HG03066 (cell line): Measurements from ENCODE around the gene TOMM6.
"Not testable (repeated sequence)": the region's sequence is repeated elsewhere in the genome, so short reads cannot be mapped to it uniquely, and the experiment has no call there.

ENCODE experiments used
- ATAC-seq: cut with Tn5 transposase; IDR thresholded peaks from one replicate; pipeline ENCODE4 v1.9.1; 2021; ENCODE audit warnings: low read depth; ENCODE audit not compliant: unreplicated experiment

The TOMM6 gene

GRCh38 chr6:41759905-41760579, 27.5 kb upstream of the TOMM6 start:
- no peak for ATAC-seq

GRCh38 chr6:41763470-41763869, 24.0 kb upstream of the TOMM6 start:
- ATAC-seq, result no peak

GRCh38 chr6:41766043-41766664, 21.3 kb upstream of the TOMM6 start:
- ATAC-seq, result not testable (repeated sequence)

DNA sequence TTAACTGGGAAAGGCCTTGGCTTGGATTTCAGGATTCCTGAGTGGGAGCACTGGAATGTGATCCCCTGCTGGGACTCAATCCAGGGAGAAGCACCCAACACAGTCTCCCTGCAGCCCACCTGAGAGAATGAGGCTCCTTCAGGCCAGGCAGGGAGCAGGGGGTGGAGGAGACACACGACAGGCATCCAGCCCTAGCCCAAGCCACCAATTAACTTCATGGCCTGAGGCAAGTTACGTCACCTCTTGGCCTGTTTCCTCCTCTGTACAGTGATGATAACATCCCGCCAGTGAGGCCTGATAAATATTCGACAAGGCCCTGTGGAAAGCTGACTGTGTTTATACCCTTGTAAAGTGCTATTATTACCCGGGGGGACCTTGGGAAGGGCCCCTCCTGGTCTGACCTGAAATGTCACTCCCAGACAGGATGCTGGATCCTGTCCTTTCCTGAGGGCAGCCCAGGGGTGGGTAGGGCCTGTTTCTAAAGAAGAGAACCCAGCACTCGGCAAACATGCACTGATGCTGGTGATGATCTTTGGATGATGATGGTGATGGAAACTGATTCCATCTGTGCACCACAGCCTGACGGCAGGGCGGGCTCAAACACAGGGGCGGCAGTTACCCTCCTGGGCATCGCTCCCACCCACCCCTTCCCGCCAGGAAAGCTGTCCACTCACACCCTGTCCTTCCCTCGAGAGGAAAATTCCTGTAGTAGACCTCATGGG, 20.2 kb upstream of the TOMM6 start:
- ATAC-seq, result no peak

GRCh38 chr6:41768545-41769308, 18.8 kb upstream of the TOMM6 start:
- no peak for ATAC-seq

DNA sequence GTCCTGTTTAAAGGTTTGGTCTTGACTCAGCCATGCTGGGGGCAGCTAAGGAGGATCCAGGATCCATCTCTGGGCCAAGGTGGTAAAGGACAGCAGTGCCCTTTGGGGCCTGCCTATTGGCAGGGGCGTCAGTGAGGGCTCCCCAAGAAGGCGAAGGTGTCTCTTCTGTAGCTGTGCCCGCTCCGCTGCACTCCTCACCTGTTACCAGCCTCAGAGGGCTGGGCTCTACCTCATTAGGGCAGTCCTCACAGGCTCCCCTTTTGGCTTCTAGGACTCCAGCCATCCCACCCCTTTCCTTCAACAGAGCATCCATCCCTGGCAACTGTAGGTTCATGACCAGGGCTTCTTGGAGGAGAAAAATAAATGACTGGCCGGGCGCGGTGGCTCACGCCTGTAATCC, 18.1 kb upstream of the TOMM6 start:
- ATAC-seq, result no peak

DNA sequence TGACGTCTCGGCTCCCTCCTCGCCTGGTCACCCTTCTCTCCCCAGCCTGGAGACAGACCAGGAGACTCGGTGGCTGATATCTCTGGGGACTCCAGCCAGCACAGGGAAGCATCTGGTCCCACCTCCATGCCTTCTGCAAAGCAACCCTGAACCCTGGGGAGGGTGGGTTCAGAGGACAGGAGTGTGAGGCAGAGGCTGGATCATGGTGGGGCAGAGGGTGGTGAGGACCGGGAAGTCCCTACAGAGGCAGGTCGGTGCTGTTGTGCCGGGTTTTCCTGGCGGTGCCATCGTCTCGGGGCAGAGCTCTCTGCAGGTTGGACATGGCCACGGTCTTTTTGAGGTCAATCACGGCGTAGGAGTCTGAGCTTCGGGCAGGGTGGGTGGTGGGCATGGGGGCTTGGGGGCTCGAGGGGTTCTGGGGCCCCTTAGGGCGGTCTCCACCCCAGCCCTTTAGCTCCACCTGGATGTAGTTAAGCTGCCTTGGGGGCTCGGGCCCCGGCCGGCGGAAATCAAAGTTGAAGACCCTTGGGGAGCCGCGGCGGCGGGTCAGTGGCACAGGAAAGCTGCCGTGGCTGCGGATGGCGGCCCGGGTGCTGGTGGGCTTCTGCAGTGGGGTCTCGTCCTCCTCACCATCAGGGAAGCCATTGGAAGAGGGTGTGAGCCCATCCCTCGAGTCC, 17.0 kb upstream of the TOMM6 start:
- no peak for ATAC-seq

- ATAC-seq, result no peak
These were observed 16.2 kb upstream of the TOMM6 start for GRCh38 chr6:41771058-41771983.

DNA sequence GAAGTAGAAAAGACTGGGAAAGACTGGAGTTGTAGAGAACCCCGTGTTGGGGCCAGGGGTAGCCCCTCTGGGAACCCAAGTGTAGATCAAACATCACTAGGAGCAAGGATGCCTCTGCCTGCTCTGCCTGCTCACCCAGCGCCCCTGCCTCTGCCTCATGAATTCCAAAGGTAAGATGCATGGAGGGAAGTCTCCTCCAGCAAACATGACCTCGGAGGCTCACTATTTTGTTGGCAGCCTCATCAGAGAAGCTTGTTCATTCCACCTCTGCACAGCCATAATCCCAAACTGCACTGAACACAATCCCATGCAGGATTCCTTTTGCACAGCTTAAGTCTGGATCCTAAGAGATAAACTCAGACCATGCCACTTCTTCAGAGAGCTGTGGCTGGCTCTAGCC, 12.7 kb upstream of the TOMM6 start:
- ATAC-seq, result no peak

DNA sequence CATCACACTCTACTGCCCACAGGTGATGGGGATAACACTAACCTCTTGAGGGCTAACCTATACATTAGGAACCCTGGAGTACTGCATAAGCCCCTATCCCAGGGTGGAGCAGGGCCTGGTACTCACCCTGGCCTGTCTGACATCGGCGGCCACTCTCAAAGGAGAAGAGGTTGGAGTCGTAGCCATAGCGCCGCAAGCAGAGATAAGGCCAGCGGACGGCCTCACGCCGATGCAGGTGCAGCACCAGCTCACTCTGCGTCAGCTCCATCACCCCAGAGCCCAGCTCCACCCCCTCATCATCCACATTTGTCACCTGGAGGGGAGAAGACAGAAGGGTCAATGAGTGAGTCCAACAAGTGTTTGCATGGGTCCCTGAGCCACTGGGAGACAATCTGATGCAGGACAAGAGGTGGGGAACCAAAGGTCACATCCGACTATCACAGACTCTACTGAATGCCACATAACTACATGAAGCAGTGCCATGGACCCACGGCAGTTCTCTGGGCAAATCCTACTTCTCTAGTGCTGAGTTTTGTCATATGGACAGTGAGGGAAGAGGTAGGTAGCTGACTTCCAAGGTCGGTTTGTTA, 12.1 kb upstream of the TOMM6 start:
- no peak for ATAC-seq

DNA sequence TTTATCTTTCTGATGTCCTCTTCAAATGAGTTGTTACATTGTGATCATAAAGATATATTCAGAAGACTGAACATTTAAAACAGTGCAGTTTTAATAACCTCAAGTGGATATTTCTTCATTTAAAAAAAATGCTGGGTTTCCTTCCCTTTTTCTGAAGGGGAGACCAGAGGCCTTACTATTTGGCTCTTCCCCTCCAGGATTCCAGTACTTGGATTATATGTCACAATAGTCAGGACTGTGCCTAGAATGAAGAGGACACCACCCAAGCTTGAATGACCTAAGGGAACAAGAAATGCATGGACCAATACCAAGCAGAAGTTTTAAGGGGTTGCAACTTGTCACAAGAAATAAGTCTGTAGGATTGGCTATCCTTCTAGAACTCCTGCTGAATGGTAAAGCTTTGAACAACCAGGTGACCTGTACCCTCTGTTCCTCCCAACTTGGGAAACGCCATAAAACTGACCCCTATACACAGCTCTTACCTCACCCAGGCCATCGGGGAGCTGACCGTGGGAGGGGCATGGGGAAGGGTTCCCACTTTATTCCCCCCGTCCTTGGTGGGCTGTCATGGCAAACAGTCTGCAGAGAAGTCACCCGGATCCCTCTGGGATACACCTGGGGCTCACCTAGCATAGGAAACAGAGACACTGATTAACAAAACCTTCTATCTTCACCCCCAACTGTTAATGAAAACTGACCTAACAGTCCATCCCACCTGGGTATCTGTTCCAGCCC, 9.8 kb upstream of the TOMM6 start:
- no peak for ATAC-seq

GRCh38 chr6:41778895-41779294, 8.6 kb upstream of the TOMM6 start:
- no peak for ATAC-seq

- peak; percentile 4 for ATAC-seq
These were observed 8.2 kb upstream of the TOMM6 start for GRCh38 chr6:41779336-41779735.

GRCh38 chr6:41779788-41780550, 7.5 kb upstream of the TOMM6 start, which contains the start of gene FRS3:
FRS3 (minus strand) TSS chr6:41779900; CDS start chr6:41776987, 2,913 bp downstream.
- ATAC-seq, result peak; percentile 92

DNA sequence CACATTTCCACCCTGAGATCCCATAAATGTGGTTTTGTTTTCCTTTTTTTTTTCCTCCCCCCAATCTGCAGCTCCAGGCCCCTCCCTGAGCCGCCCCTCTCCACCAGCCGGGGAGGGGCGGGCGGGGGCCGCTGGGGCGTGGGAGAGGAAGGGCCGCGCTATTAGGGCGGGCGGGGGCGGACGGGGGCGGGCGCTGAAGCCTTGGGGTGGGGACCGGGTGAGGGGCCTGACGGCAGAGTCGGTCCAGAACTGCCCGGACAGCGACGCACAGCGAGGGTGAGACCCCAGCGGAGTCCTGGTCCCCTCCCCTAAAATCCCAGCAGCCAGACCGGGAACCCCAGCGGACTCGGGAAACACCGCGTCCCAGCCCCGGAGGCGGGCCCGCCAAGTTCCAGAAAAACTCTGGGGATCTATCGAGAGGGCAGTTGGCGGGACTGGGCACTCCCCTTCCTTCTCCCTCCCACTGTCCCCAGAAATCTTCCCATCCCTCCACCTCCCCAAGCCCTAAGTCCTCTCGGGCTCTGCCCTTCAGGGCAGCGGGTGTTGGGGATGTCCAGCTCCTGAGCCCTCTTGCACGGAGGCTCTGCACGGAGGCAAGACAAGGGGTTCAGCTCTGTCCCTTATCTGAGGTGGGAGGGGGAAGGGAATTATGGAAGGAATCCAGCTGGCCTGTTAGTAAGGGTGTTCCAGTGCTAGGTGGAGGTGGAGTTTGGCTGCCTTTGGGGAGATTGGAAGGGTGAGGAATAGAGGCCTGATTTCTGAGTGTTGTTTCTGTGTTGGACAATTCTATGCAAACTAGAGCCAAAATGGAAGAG, 6.7 kb upstream of the TOMM6 start, which contains the start of gene PRICKLE4:
Gene PRICKLE4, plus strand, starts transcription at position 232 of the 815 bp plus-strand sequence. CDS start 2,692 bp downstream, outside the sequence.
- ATAC-seq, result no peak

DNA sequence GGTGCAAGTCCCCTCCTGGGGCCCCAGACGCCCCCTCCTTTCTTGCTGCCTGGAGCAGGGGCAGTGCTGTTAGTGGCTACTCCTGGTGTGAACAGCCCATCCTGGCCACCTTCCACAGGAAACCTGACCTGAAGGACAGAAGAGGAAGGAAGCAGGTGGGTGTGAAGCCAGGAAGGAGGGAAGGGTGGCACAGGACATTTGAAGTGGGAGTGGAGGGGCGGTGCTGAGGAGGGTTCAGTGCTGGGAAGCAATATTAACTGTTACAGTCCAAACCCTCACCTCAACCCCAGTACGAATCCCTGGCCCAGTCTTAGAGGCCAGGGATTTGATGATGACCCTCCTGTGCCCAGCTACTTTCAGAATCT, 6.1 kb upstream of the TOMM6 start:
- ATAC-seq, result no peak
